T-helper 2 cell treated with Interferon-gamma antibody and Interleukin-4, amounts not matched to agents 5 μg/mL and 100 μg/mL, for 36 hours (primary cell): ENCODE measurements around the gene DNAH17.

Experiments
- DNase-seq: peaks from one replicate; pipeline ENCODE4 v3.0.0; 2021; ENCODE audit warnings: low spot score
- H3K27ac Mint-ChIP-seq: one replicate; pipeline ENCODE4 v1.8.0; 2021; ENCODE audit warnings: mild to moderate bottlenecking, mixed read lengths
- H3K27me3 Mint-ChIP-seq: one replicate; pipeline ENCODE4 v1.8.0; 2021; ENCODE audit warnings: low read depth, mixed read lengths
- H3K36me3 Mint-ChIP-seq: one replicate; pipeline ENCODE4 v1.8.0; 2021; ENCODE audit warnings: low read depth, mixed read lengths
- H3K4me1 Mint-ChIP-seq: one replicate; pipeline ENCODE4 v1.8.0; 2021; ENCODE audit warnings: low read depth, mixed read lengths
- H3K4me3 Mint-ChIP-seq: one replicate; pipeline ENCODE4 v1.8.0; 2022; ENCODE audit warnings: mild to moderate bottlenecking, moderate library complexity, mixed read lengths
- H3K9me3 Mint-ChIP-seq: one replicate; pipeline ENCODE4 v1.8.0; 2021; ENCODE audit warnings: mixed read lengths

The DNAH17 gene, protein sequence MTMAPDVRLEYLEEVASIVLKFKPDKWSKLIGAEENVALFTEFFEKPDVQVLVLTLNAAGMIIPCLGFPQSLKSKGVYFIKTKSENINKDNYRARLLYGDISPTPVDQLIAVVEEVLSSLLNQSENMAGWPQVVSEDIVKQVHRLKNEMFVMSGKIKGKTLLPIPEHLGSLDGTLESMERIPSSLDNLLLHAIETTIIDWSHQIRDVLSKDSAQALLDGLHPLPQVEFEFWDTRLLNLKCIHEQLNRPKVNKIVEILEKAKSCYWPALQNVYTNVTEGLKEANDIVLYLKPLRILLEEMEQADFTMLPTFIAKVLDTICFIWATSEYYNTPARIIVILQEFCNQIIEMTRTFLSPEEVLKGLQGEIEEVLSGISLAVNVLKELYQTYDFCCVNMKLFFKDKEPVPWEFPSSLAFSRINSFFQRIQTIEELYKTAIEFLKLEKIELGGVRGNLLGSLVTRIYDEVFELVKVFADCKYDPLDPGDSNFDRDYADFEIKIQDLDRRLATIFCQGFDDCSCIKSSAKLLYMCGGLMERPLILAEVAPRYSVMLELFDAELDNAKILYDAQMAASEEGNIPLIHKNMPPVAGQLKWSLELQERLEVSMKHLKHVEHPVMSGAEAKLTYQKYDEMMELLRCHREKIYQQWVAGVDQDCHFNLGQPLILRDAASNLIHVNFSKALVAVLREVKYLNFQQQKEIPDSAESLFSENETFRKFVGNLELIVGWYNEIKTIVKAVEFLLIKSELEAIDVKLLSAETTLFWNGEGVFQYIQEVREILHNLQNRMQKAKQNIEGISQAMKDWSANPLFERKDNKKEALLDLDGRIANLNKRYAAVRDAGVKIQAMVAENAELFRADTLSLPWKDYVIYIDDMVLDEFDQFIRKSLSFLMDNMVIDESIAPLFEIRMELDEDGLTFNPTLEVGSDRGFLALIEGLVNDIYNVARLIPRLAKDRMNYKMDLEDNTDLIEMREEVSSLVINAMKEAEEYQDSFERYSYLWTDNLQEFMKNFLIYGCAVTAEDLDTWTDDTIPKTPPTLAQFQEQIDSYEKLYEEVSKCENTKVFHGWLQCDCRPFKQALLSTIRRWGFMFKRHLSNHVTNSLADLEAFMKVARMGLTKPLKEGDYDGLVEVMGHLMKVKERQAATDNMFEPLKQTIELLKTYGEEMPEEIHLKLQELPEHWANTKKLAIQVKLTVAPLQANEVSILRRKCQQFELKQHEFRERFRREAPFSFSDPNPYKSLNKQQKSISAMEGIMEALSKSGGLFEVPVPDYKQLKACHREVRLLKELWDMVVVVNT (N-terminal part only)

DNA sequence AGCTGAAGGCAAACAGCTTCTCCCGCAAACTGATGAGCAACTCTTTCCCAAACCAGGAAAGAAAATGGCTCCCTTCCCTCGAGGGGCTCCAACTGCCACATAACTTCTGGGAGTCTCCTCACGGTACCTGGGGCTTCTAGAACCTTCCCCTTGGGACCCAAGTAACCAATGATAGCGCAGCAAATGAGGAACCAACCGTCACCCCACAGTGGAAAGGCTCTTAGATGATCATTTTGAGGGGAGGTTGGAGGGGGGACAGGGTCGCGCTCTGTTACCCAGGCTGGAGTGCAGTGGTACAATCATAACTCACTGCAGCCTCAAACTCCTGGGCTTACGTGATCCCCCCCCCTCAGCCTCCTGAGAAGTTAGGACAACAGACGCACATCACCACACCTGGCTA lies at the start of gene DNAH17:
Gene DNAH17 (minus strand): TSS at position 101 of the 400 bp plus-strand sequence. CDS start 2,339 bp downstream, outside the sequence.
- Mint-ChIP-seq H3K36me3 (no peaks in the 10 kb centered on the region), H3K4me3 (no peak within 1 kb of the TSS), H3K9me3 (no peaks in the 10 kb centered on the region), H3K4me1 (no peaks in the 10 kb centered on the region), H3K27me3 (peaks cover 6% of the 10 kb centered on the region), H3K27ac (no peak within 1 kb of the TSS)
- DNase-seq = no peak

DNA sequence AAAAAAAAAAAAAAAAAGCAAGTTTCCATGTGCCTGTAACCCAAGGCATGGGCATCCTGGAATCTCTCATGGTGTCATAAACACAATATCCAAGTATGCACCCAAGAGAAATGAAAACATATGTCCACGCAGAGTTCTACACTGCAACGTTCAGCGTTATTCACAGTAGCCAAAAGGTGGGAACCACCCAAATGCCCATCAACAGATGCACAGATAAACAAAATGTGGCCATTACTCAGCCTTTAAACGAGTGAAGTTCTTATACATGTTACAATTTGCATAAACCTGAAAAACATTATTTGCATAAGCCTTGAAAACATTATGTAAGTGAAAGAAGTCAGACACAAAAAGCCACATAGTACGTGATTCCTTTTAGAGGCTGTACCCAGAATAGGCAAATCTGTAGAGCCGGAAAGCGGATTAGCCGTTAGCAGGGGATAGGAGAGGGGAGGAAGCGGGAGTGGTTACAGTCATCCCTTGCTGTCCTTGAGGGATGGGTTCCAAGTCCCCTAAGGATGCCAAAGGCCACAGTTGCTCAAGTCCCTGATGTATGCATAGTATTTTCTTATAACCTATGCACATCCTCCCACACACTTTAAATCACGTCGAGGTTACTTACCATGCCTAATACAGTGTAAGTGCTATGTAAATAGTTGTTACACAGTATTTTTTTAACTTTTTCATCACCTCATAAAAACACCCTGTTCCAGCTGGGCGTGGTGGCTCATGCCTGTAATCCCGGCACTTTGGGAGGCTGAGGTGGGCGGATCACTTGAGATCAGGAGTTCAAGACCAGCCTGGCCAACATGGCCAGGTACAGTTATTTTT lies 47.3 kb upstream of the DNAH17 start:
- H3K9me3 Mint-ChIP-seq = no peaks in the 10 kb centered on the region
- H3K27me3 Mint-ChIP-seq = no peaks in the 10 kb centered on the region
- no peaks in the 10 kb centered on the region for H3K36me3 Mint-ChIP-seq
- DNase-seq = no peak
- H3K4me3 Mint-ChIP-seq = no peak overlapping the region
- H3K4me1 Mint-ChIP-seq = no peaks in the 10 kb centered on the region
- H3K27ac Mint-ChIP-seq = no peak overlapping the region

DNA sequence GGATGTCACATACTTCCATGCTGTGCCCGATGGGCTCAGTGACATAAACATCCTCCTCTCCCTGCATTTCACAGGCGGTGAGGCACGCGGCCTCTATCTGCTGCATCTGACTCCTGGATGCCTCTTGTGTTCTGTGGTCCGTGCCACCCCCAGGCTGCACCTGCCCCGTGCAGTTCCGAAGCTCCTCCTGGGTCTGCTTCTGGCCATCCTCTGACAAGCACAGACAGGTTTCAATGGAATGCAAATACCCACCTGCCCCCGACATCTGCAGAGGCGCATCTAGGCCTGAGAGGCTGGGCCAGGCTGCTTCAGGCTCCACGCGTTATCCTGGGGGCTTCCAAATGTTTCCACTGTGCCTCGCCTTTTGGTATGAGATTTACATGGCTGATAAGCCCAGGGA lies 46.3 kb upstream of the DNAH17 start:
- Mint-ChIP-seq H3K27ac (no peak overlapping the region), H3K36me3 (no peaks in the 10 kb centered on the region), H3K27me3 (no peaks in the 10 kb centered on the region), H3K9me3 (no peaks in the 10 kb centered on the region), H3K4me3 (no peak overlapping the region), H3K4me1 (no peaks in the 10 kb centered on the region)
- no peak for DNase-seq

DNA sequence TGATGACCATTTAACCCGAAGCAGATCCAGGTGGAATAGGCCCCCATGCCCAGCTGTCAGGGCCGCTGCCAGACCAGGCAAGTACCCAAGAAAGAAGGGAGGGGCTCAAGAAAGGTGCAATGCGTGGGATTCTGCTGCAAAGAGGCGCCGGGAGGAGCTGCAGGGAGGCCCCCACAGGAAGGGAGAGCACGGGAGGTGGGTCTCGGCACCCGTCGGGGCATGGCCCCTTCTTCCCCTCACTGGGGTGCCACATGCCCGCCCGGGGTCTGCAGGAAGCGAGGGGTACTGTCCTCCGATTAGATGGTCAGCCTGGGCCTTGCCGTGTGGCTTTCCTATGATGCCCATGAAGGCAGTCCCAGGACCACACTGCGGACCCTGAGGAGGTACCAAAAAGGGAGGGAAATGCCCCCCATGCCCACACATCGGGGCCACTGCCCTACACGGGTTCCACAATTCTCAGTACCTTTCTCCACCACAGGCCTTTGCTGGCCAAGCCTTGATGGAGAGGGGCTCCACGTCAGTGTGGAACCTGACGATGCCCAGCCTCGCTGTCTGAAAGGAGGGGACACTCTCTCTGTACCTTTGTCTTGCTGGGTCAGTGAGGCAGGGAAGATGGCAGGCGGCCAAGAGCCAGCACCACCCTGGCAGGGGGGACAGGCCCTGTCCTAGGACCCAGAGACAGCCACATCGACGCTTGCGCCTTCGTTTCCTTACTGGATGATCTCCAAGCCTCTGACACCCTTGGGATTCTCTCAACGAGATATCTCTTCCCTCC lies 45.5 kb upstream of the DNAH17 start:
- H3K4me3 Mint-ChIP-seq = no peak overlapping the region
- H3K9me3 Mint-ChIP-seq = no peaks in the 10 kb centered on the region
- no peak overlapping the region for H3K27ac Mint-ChIP-seq
- H3K27me3 Mint-ChIP-seq = no peaks in the 10 kb centered on the region
- DNase-seq = no peak
- no peaks in the 10 kb centered on the region for H3K36me3 Mint-ChIP-seq
- no peaks in the 10 kb centered on the region for H3K4me1 Mint-ChIP-seq

DNA sequence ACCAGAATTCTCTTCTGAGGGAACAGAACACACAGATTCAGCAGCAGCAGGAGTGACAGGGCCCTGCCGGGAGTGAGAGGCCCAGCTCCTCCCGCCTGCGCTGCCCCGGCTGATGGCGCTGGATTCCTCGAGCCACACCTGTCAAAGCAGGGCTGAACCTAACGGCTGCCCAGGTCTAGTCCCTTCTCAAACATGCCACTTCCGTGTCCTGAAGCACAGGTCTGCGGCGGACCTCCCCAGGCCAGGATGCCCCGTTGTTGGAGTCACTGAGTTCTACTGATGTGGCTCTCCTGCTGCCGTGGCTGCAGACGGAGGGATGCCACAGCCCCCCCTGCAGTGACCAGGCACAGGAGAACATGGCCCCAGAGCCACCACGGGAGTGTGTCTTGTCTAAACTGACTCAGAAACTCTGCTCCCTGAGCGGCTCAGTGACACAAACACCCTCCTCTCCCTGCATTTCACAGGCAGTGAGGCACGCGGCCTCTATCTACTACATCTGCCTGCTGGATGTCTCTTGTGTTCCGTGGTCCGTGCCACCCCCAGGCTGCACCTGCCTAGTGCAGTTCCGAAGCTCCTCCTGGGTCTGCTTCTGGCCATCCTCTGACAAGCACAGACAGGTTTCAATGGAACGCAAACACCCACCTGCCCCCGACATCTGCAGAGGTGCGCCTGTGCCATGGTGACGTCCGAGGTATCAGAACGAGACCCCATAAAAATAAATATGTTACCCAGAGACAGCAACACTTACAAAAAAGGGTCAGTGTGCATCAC lies 44.7 kb upstream of the DNAH17 start:
- Mint-ChIP-seq H3K27ac (no peak overlapping the region), H3K4me1 (no peaks in the 10 kb centered on the region), H3K36me3 (no peaks in the 10 kb centered on the region), H3K9me3 (no peaks in the 10 kb centered on the region), H3K27me3 (no peaks in the 10 kb centered on the region), H3K4me3 (no peak overlapping the region)
- DNase-seq = no peak

DNA sequence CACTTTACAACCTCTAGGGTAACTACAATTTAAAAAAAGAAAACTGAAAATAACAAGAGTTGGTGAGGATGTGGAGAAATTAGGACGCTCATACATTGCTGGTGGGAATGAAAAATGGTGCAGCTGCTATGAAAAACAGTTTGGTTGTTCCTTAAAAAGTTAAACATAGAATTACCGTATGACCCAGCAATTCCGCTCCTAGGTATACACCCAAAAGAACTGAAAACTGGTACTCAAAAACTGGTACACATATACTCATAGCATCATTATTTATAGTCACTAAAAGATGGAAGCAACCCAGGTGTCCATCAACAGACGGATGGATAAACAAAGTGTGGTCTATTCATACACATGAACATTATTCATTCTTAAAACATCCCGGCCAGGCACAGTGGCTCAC lies 42.9 kb upstream of the DNAH17 start:
- H3K4me3 Mint-ChIP-seq = no peak overlapping the region
- DNase-seq = no peak
- H3K4me1 Mint-ChIP-seq = no peaks in the 10 kb centered on the region
- no peak overlapping the region for H3K27ac Mint-ChIP-seq
- H3K27me3 Mint-ChIP-seq = no peaks in the 10 kb centered on the region
- no peaks in the 10 kb centered on the region for H3K9me3 Mint-ChIP-seq
- no peaks in the 10 kb centered on the region for H3K36me3 Mint-ChIP-seq

DNA sequence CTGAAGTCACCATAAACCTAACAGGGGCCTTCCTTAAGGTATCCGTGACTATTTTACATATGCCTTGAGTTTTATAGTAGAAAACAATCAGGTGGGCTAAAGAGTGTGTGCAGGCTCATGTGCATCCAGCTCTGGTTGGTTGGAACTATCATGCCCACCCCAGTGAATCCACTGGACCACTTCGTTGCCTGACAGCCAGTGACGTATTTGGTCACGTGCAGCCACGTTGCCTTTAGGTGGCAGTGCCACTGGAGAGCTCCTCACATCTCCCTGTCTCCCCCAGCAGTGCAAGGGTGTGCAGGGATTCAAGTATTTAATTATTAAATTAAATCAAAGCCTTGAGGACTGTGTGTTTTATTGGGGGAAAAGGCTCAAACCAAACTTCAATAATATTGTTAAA lies 42.1 kb upstream of the DNAH17 start:
- Mint-ChIP-seq H3K9me3 (no peaks in the 10 kb centered on the region), H3K36me3 (no peaks in the 10 kb centered on the region), H3K4me1 (no peaks in the 10 kb centered on the region), H3K27me3 (no peaks in the 10 kb centered on the region), H3K27ac (no peak overlapping the region), H3K4me3 (no peak overlapping the region)
- no peak for DNase-seq

DNA sequence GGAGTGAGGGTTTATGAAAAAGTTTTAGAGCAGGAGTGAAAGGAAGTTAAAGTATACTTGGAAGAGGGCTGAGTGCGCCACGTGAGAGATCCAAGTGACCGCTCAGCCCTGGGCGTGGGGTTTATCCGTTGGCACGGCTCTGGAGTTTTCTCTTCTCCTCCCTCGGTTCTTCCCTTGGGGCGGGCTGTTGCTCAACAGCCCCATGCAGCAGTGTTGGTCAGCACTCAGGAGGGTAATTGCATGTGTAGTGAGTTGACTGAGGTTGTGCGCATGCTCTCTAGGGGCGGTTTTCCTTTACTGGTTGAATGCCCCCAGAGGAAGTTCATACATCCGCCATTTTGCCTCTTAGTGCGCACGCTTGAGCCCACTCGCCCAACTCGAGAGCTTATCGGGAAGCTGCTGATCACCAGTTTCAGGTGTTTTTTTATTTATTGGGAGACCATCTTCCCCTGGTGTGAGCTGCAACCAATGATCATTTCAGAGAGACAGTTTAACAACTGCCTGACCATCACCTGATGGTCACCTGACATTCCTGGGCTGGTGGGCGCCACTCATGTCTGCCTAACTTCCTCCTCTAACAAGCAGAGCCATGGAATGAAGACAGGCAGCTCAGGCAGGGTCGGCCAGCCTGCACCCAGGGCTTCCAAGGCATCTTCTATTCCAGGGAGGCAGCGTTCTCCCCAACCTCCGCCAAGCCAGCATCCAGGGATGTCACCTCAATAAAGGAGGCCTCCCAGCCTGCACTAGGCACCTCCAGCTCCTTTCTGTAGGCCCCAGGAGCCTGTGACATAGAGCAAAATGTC lies 41.3 kb upstream of the DNAH17 start:
- no peaks in the 10 kb centered on the region for H3K4me1 Mint-ChIP-seq
- H3K27ac Mint-ChIP-seq = no peak overlapping the region

DNA sequence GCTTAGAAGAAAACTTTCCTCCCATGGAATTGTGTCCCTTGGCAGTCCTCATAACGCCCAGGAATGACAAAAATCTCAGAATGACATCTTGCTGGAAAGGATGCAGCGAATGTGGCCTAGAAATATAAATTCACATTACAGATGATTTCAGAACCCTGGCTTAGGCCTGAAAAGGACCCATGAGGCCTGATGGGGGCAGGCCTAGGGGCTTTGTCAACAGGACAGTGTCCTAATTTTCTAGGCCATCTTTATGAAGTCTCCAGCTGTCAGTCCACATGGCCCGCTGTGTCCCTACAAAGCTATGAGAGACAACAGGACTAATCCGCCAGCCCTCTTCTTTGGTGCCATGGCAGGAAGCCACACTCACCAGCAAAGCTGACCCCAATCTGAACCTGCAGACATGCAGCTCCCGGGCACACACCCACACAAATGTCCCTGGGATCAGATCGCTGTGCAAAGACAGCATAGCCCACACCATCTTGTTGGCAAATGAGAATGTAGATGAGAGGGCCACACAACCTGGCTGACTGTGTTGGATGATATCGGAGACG lies 40.4 kb upstream of the DNAH17 start:
- Mint-ChIP-seq H3K36me3 (no peaks in the 10 kb centered on the region), H3K27me3 (no peaks in the 10 kb centered on the region), H3K9me3 (no peaks in the 10 kb centered on the region), H3K4me3 (no peak overlapping the region), H3K27ac (no peak overlapping the region), H3K4me1 (no peaks in the 10 kb centered on the region)
- no peak for DNase-seq

More for the DNA sequence above, 41.3 kb upstream of the DNAH17 start:
- no peaks in the 10 kb centered on the region for H3K36me3 Mint-ChIP-seq
- no peak overlapping the region for H3K4me3 Mint-ChIP-seq
- H3K9me3 Mint-ChIP-seq = no peaks in the 10 kb centered on the region
- DNase-seq = no peak
- H3K27me3 Mint-ChIP-seq = no peaks in the 10 kb centered on the region

DNA sequence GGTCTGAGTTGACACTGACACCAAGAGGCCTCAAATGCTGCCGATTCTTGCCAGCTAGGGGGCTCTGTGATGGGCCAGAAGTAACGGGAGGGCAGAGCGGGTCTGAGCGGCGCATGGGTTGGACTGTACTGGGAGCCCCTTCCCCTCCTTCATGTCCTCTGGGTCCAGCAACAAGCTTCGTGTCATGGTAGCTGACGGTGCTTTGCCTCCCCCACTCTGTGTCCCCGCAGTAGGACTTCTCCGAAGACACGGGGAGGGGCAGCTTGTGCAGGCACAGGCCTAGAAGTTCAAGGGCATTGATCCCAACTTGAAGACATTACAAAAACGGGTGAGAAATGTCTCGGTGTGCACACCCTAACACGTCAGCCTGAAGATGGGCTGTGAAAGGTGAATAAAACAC lies 39.8 kb upstream of the DNAH17 start:
- no peaks in the 10 kb centered on the region for H3K27me3 Mint-ChIP-seq
- H3K36me3 Mint-ChIP-seq = no peaks in the 10 kb centered on the region
- DNase-seq = no peak
- no peak overlapping the region for H3K4me3 Mint-ChIP-seq
- no peaks in the 10 kb centered on the region for H3K4me1 Mint-ChIP-seq
- no peaks in the 10 kb centered on the region for H3K9me3 Mint-ChIP-seq
- H3K27ac Mint-ChIP-seq = no peak overlapping the region

DNA sequence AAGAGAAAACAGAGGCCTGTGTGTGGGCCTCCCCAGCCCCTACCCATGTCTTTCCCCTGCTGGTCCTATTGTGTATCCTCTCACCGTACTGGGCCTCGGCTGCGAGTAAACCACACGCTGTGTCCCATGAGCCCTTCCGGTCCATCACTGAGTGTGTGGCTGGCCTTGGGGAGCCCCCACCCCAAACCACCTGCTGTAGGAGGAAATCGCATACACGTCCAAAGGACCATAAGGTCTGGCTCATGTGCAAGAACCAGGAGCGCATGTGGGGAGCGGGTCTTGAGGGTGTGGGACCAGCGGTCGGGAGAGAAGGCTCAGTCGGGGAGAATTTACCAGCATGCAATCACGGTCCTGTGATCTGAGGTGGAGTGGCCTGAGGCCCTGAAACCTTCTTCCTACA lies 38.4 kb upstream of the DNAH17 start:
- H3K9me3 Mint-ChIP-seq = no peaks in the 10 kb centered on the region

More for the DNA sequence above, 38.4 kb upstream of the DNAH17 start:
- no peak for DNase-seq
- H3K27ac Mint-ChIP-seq = no peak overlapping the region
- no peaks in the 10 kb centered on the region for H3K27me3 Mint-ChIP-seq
- H3K4me3 Mint-ChIP-seq = no peak overlapping the region
- H3K4me1 Mint-ChIP-seq = no peaks in the 10 kb centered on the region
- no peaks in the 10 kb centered on the region for H3K36me3 Mint-ChIP-seq
